H1 (cell line): Measurements from ENCODE around the gene NELFCD. TPM values are rescaled to one million over a fixed set of nuclear protein-coding genes. Genes with fewer than 3 reads are reported as not detected.

ENCODE experiments used
- CTCF ChIA-PET: fragments of 300-600 bp; sonication (Branson Sonifier 250); formaldehyde crosslinking; loops from one replicate; lab custom pipeline; 2021; ENCODE audit not compliant: partially characterized antibody; lab: Charles Lee
- POLR2A ChIA-PET: fragments of 300-600 bp; sonication (Branson Sonifier 250); formaldehyde crosslinking; loops from one replicate; lab custom pipeline; 2021; ENCODE audit warnings: inconsistent platforms; ENCODE audit not compliant: partially characterized antibody; lab: Charles Lee
- DNase-seq, 2 experiments: peaks; one replicate each; pipeline versions ENCODE4 v3.0.0 to v3.0.0-alpha.2; 2010 to 2022; ENCODE audit warnings: low spot score in 2 of 2, low read depth in 1 of 2, mixed read lengths in 1 of 2
- FAIRE-seq: peaks from 2 replicates; lab custom pipeline; 2011; peaks lifted over from hg19 to GRCh38; lab: Jason Lieb, UNC
- H2AFZ ChIP-seq: 2 replicates; pipeline ENCODE4 v1.8.1; 2012; ENCODE audit warnings: low read length, inconsistent platforms
- H2AK5ac ChIP-seq: 2 replicates; pipeline ENCODE4 v1.6.1; 2013; ENCODE audit warnings: low read depth, low read length
- H2BK120ac ChIP-seq: replicated peaks from 2 replicates; pipeline ENCODE3; 2013; ENCODE audit warnings: low read depth, low read length, inconsistent platforms
- H2BK12ac ChIP-seq: 2 replicates; pipeline ENCODE4 v1.6.1; 2013; ENCODE audit warnings: low read depth, low read length
- H2BK15ac ChIP-seq: 2 replicates; pipeline ENCODE4 v1.6.1; 2013; ENCODE audit warnings: low read length
- H2BK20ac ChIP-seq: 2 replicates; pipeline ENCODE4 v1.6.1; 2013; ENCODE audit warnings: low read length
- H2BK5ac ChIP-seq: 2 replicates; pipeline ENCODE4 v1.6.1; 2013; ENCODE audit warnings: low read depth, low read length
- H3K14ac ChIP-seq: 2 replicates; pipeline ENCODE4 v1.6.1; 2013; ENCODE audit warnings: inconsistent platforms; ENCODE audit not compliant: insufficient read length
- H3K18ac ChIP-seq: 2 replicates; pipeline ENCODE4 v1.6.1; 2013; ENCODE audit warnings: low read length; ENCODE audit errors: extremely low read depth
- H3K23ac ChIP-seq: 2 replicates; pipeline ENCODE4 v1.6.1; 2013; ENCODE audit warnings: inconsistent platforms; ENCODE audit not compliant: insufficient read length
- H3K23me2 ChIP-seq: 2 replicates; pipeline ENCODE4 v1.6.1; 2013; ENCODE audit warnings: low read depth, low read length
- H3K27ac ChIP-seq: 2 replicates; pipeline ENCODE4 v1.6.1; 2011; ENCODE audit warnings: low read depth, low read length, inconsistent platforms
- H3K27me3 ChIP-seq, 4 experiments: replicated peaks in 1 of 4; 1 replicate in 1 of 4; 2 replicates in 3 of 4; pipeline versions ENCODE4 v1.6.1 to v1.8.1; 2011 to 2013; ENCODE audit warnings: low read length in 3 of 4, mild to moderate bottlenecking in 3 of 4, inconsistent platforms in 2 of 4, mixed read lengths in 2 of 4, moderate library complexity in 1 of 4; ENCODE audit not compliant: control insufficient read depth in 3 of 4, insufficient read depth in 3 of 4; ENCODE audit errors: extremely low read depth in 1 of 4
- H3K36me3 ChIP-seq, 4 experiments: 2 replicates each; pipeline versions ENCODE4 v1.6.1 to v1.8.1; 2011 to 2013; ENCODE audit warnings: mild to moderate bottlenecking in 4 of 4, low read length in 3 of 4, moderate library complexity in 2 of 4, control low read depth in 1 of 4, inconsistent platforms in 1 of 4; ENCODE audit not compliant: insufficient read depth in 4 of 4, control insufficient read depth in 2 of 4
- H3K4ac ChIP-seq: replicated peaks from 2 replicates; pipeline ENCODE3; 2013; ENCODE audit warnings: low read length, low read depth, mixed read lengths, inconsistent platforms; ENCODE audit not compliant: insufficient read length
- H3K4me1 ChIP-seq, 4 experiments: replicated peaks in 1 of 4; 1 replicate in 1 of 4; 2 replicates in 3 of 4; pipeline versions ENCODE4 v1.6.1 to v1.8.1; 2011 to 2013; ENCODE audit warnings: low read length in 3 of 4, inconsistent platforms in 2 of 4, mixed read lengths in 1 of 4; ENCODE audit not compliant: insufficient read depth in 4 of 4, control insufficient read depth in 3 of 4
- H3K4me2 ChIP-seq, 2 experiments: 2 replicates each; pipeline versions ENCODE4 v1.6.1 to v1.8.1; 2011 to 2013; ENCODE audit warnings: low read depth in 2 of 2, low read length in 2 of 2, control low read depth in 1 of 2, inconsistent platforms in 1 of 2, mild to moderate bottlenecking in 1 of 2; ENCODE audit not compliant: insufficient read depth in 1 of 2
- H3K4me3 ChIP-seq, 4 experiments: fragments of 200-600, 300-600 bp in 1 of 4; sonication (generic), shearing (Covaris generic), sonication (Bioruptor Twin) in 1 of 4; 2 replicates each; pipeline versions ENCODE4 v1.5.1 to v1.8.1; 2011 to 2016; ENCODE audit warnings: low read length in 4 of 4, low read depth in 3 of 4, control low read depth in 2 of 4, inconsistent platforms in 2 of 4, mild to moderate bottlenecking in 2 of 4, mixed read lengths in 1 of 4, moderate library complexity in 1 of 4; ENCODE audit not compliant: insufficient read depth in 2 of 4; ENCODE audit errors: extremely low read depth in 1 of 4
- H3K56ac ChIP-seq: replicated peaks from 2 replicates; pipeline ENCODE3; 2013; ENCODE audit warnings: low read depth, mild to moderate bottlenecking, mixed read lengths, low read length, inconsistent platforms; ENCODE audit not compliant: insufficient read length
- H3K79me1 ChIP-seq: 2 replicates; pipeline ENCODE4 v1.6.1; 2013; ENCODE audit warnings: low read depth, low read length, control low read depth
- H3K79me2 ChIP-seq, 2 experiments: 2 replicates each; pipeline versions ENCODE4 v1.6.1 to v1.8.1; 2012 to 2013; ENCODE audit warnings: low read length in 2 of 2, mild to moderate bottlenecking in 2 of 2, inconsistent platforms in 1 of 2; ENCODE audit not compliant: insufficient read depth in 2 of 2, control insufficient read depth in 1 of 2
- H3K9ac ChIP-seq, 4 experiments: replicated peaks in 1 of 4; 1 replicate in 1 of 4; 2 replicates in 3 of 4; pipeline versions ENCODE4 v1.6.1 to v1.8.1; 2011 to 2013; ENCODE audit warnings: low read depth in 3 of 4, low read length in 3 of 4, control low read depth in 2 of 4, mild to moderate bottlenecking in 2 of 4, moderate library complexity in 2 of 4, inconsistent platforms in 1 of 4; ENCODE audit errors: extremely low read depth in 1 of 4
- H3K9me3 ChIP-seq, 2 experiments: 2 replicates each; pipeline versions ENCODE4 v1.6.1 to v1.8.1; 2012 to 2013; ENCODE audit warnings: mild to moderate bottlenecking in 2 of 2, moderate library complexity in 2 of 2, control low read depth in 1 of 2, inconsistent platforms in 1 of 2, low read depth in 1 of 2, low read length in 1 of 2, mixed read lengths in 1 of 2; ENCODE audit not compliant: insufficient read depth in 2 of 2
- H4K20me1 ChIP-seq, 2 experiments: replicated peaks in 1 of 2; 2 replicates each; pipeline versions ENCODE3 to v1.8.1; 2011 to 2013; ENCODE audit warnings: inconsistent platforms in 2 of 2, low read length in 2 of 2, mild to moderate bottlenecking in 1 of 2; ENCODE audit not compliant: insufficient read depth in 2 of 2, control insufficient read depth in 1 of 2
- H4K5ac ChIP-seq: 2 replicates; pipeline ENCODE4 v1.6.1; 2013; ENCODE audit warnings: low read length, low read depth, mixed read lengths, inconsistent platforms; ENCODE audit not compliant: insufficient read length
- H4K8ac ChIP-seq: 2 replicates; pipeline ENCODE4 v1.8.0; 2013; ENCODE audit warnings: mild to moderate bottlenecking, moderate library complexity, low read length, inconsistent platforms; ENCODE audit not compliant: insufficient read depth; ENCODE audit errors: extremely low read depth
- H4K91ac ChIP-seq: replicated peaks from 2 replicates; pipeline ENCODE3; 2013; ENCODE audit warnings: low read length, mixed read lengths, inconsistent platforms; ENCODE audit not compliant: insufficient read length
- ASH2L ChIP-seq: fragments of 200-600, 300-600 bp; sonication (generic); IDR thresholded peaks from one replicate; pipeline ENCODE4 v1.7.1; 2017; ENCODE audit warnings: low read length
- CHD2 ChIP-seq: IDR thresholded peaks from 2 replicates; pipeline ENCODE4 v1.6.1; 2012; ENCODE audit warnings: low read length, improper control_type of control experiment
- EP300 ChIP-seq, 2 experiments: IDR thresholded peaks; 1 replicate in 1 of 2; 2 replicates in 1 of 2; pipeline ENCODE4 v1.6.1; 2011 to 2012; ENCODE audit warnings: low read depth in 2 of 2, low read length in 2 of 2, mild to moderate bottlenecking in 2 of 2, borderline replicate concordance in 1 of 2, inconsistent platforms in 1 of 2, moderate library complexity in 1 of 2
- JUND ChIP-seq: IDR thresholded peaks from 2 replicates; pipeline ENCODE4 v1.6.1; 2011; ENCODE audit warnings: mild to moderate bottlenecking, improper control_type of control experiment, low read length
- MAFK ChIP-seq: IDR thresholded peaks from 2 replicates; pipeline ENCODE4 v1.6.1; 2012; ENCODE audit warnings: low read depth, mild to moderate bottlenecking, improper control_type of control experiment, low read length
- NRF1 ChIP-seq: IDR thresholded peaks from 2 replicates; pipeline ENCODE4 v1.6.1; 2011; ENCODE audit warnings: mild to moderate bottlenecking, low read depth, low read length, improper control_type of control experiment
- POLR2A ChIP-seq, 2 experiments: IDR thresholded peaks; 1 replicate in 1 of 2; 2 replicates in 1 of 2; pipeline ENCODE4 v1.6.1; 2011; ENCODE audit warnings: low read depth in 2 of 2, low read length in 2 of 2, mild to moderate bottlenecking in 2 of 2; ENCODE audit errors: control extremely low read depth in 1 of 2
- RBBP5 ChIP-seq: IDR thresholded peaks from 2 replicates; pipeline ENCODE4 v1.7.1; 2012; ENCODE audit warnings: low read depth, mild to moderate bottlenecking, inconsistent platforms, low read length, moderate library complexity, borderline replicate concordance
- RFX5 ChIP-seq: IDR thresholded peaks from 2 replicates; pipeline ENCODE4 v1.6.1; 2011; ENCODE audit warnings: low read depth, low read length, improper control_type of control experiment, borderline replicate concordance
- SP1 ChIP-seq: IDR thresholded peaks from 2 replicates; pipeline ENCODE4 v1.6.1; 2011; ENCODE audit warnings: low read depth, low read length
- TEAD4 ChIP-seq: IDR thresholded peaks from 2 replicates; pipeline ENCODE4 v1.6.1; 2012; ENCODE audit warnings: low read depth, low read length, inconsistent platforms, mixed read lengths
- WGBS, 2 experiments: shearing (Covaris generic) in 1 of 2; methylation state at CpG; one replicate each; pipeline versions ENCODE4 v1.1.6 to v1.1.7; 2013 to 2015; ENCODE audit warnings: low lambda C conversion rate in 2 of 2, mixed read lengths in 2 of 2, inconsistent platforms in 1 of 2, low coverage in 1 of 2, missing lambda C conversion rate in 1 of 2; ENCODE audit not compliant: insufficient replicate concordance in 2 of 2, insufficient coverage in 1 of 2, insufficient read length in 1 of 2; ENCODE audit errors: extremely low coverage in 1 of 2, missing lambda C conversion rate in 1 of 2; 5-methylcytosine and 5-hydroxymethylcytosine counted together
- polyA plus RNA-seq, 7 experiments: library from polyadenylated mRNA; depleted of rRNA in 3 of 7; stranded (reverse) in 5 of 7; unstranded in 2 of 7; fragments of >200 nt in 5 of 7; fragments of 200-250 nt in 2 of 7; gene quantifications; 1 replicate in 5 of 7; 2 replicates in 1 of 7; 4 replicates in 1 of 7; pipeline versions ENCODE4 v1.2.1 to v1.2.3, GENCODE V29; 2011 to 2013; ENCODE audit warnings: missing spikeins in 2 of 7, mixed read lengths in 2 of 7
- total RNA-seq: library from RNA; stranded (reverse); fragmentation: NEBNext Ultra II Directional; extraction: Animal tissue kit (Norgen Biotek cat#: 25700); gene quantifications from 2 replicates; pipeline ENCODE4 v1.2.1, GENCODE V29; 2021
- TF ChIP-seq, protein P1 (sequence below): IDR thresholded peaks from 2 replicates; pipeline ENCODE4 v1.6.1; 2012; ENCODE audit warnings: low read length, inconsistent platforms

Gene NELFCD
- total and polyA plus RNA-seq, 2 of the 8 experiments (the other 6 are each of a cell fraction or from before 2014, with no cell fraction given): 35.5 to 59.6 TPM

- 89% methylated on average over 16 of the region's 16 CpGs; no CpG with 5 or more reads in 1 of the 2 experiments for WGBS, 2 experiments
- Histone ChIP-seq H3K36me3 (no peaks in the 10 kb centered on the region), H3K79me2 (no peaks in the 10 kb centered on the region), H3K4ac (no peak overlapping the region), H3K27me3 (no peaks in the 10 kb centered on the region; a peak in 3 of 7 replicates), H2BK12ac (no peak overlapping the region), H3K9ac (no peak overlapping the region), H3K23ac (no peak overlapping the region), H3K4me3 (no peak overlapping the region), H4K91ac (no peak overlapping the region), H2BK15ac (no peak overlapping the region), H2AK5ac (no peak overlapping the region; the same call in 1 of the 2 replicates), H3K27ac (no peak overlapping the region), H2BK20ac (no peak overlapping the region), H4K5ac (no peak overlapping the region), H2BK120ac (no peak overlapping the region), H3K9me3 (no peaks in the 10 kb centered on the region), H3K79me1 (no peaks in the 10 kb centered on the region), H2BK5ac (no peak overlapping the region), H2AFZ (no peak overlapping the region), H3K56ac (no peak overlapping the region), H3K4me2 (no peak overlapping the region), H4K20me1 (no peaks in the 10 kb centered on the region), H3K14ac (no peak overlapping the region), H3K18ac (no peak overlapping the region), H3K4me1 (no peaks in the 10 kb centered on the region), H4K8ac (no peak overlapping the region; the same call in 1 of the 2 replicates), H3K23me2 (no peaks in the 10 kb centered on the region)
- CTCF ChIA-PET: interaction anchor here (0.5 to 2.6 kb wide), 8 partner anchors 9 to 368 kb away, joined by 3 to 9 read pairs (median 3); no protein-coding TSS in a partner anchor
- POLR2A ChIA-PET: interaction anchor here (1.0 to 1.7 kb wide), 2 partner anchors 14 to 36 kb away, joined by 3 to 7 read pairs; partner anchors contain the start of genes ATP5F1E and NELFCD
- FAIRE-seq (no peak), DNase-seq (peak in 1 of 2 experiments; percentile 40)
- TF ChIP-seq POLR2A (IDR thresholded peaks at IDR 0.05; ENCODE audit: control extremely low read depth in 1 of 2, low read depth in 2 of 2, low read length in 2 of 2): no peak
- TF ChIP-seq CHD2: no peak
- TF ChIP-seq SP1: no peak
- TF ChIP-seq RBBP5: no peak
- TF ChIP-seq TEAD4: no peak
- no peak for TF ChIP-seq RFX5
- TF ChIP-seq, protein P1, sequence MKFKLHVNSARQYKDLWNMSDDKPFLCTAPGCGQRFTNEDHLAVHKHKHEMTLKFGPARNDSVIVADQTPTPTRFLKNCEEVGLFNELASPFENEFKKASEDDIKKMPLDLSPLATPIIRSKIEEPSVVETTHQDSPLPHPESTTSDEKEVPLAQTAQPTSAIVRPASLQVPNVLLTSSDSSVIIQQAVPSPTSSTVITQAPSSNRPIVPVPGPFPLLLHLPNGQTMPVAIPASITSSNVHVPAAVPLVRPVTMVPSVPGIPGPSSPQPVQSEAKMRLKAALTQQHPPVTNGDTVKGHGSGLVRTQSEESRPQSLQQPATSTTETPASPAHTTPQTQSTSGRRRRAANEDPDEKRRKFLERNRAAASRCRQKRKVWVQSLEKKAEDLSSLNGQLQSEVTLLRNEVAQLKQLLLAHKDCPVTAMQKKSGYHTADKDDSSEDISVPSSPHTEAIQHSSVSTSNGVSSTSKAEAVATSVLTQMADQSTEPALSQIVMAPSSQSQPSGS: no peak
- TF ChIP-seq JUND: no peak
- no peak for TF ChIP-seq EP300 (IDR thresholded peaks at IDR 0.05; ENCODE audit: borderline replicate concordance in 1 of 2, low read depth in 2 of 2, low read length in 2 of 2)
- TF ChIP-seq ASH2L: no peak
- no peak for TF ChIP-seq NRF1
- TF ChIP-seq MAFK: no peak
Measured at GRCh38 chr20:59017493-59018231, 36.6 kb downstream of the NELFCD start.
